ENCODE measurements around the gene ALCAM. TPM values are rescaled to one million over a fixed set of nuclear protein-coding genes. Genes with fewer than 3 reads are reported as not detected.

Gene ALCAM
- total and polyA plus RNA-seq, 8 donors = 11.3 to 121 (median 50.7) TPM

DNA sequence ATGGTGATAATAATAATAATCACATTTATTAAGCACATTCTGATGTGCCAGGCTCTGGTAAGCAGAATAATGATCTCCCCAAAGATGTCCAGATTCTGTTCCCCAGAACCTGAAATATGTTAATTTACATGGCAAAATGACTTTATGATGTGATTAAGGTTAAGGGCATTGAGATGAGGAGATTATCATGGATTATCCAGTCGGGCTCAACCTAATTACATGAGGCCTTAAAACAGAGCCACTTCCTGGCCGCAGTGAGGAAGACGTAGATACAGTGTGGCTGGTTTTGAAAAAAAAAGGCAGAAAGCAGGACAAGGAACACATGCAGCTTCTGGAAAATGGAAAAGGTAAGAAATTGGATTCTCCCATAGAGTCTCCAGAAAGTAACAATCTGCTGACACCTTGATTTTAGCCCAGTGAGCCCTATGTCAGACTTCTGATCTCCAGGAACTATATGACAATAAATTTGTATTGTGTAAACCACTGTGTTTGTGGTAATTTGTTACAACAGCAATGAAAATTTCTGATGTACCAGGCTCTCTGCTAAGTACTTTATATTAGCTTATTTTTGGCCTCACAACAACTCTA lies 126.7 kb downstream of the ALCAM start:
- TF ChIP-seq EP300 (IDR thresholded peaks at IDR 0.05) = no peak
- no peak for TF ChIP-seq POLR2A (IDR thresholded peaks at IDR 0.05)
- TF ChIP-seq, protein P1, sequence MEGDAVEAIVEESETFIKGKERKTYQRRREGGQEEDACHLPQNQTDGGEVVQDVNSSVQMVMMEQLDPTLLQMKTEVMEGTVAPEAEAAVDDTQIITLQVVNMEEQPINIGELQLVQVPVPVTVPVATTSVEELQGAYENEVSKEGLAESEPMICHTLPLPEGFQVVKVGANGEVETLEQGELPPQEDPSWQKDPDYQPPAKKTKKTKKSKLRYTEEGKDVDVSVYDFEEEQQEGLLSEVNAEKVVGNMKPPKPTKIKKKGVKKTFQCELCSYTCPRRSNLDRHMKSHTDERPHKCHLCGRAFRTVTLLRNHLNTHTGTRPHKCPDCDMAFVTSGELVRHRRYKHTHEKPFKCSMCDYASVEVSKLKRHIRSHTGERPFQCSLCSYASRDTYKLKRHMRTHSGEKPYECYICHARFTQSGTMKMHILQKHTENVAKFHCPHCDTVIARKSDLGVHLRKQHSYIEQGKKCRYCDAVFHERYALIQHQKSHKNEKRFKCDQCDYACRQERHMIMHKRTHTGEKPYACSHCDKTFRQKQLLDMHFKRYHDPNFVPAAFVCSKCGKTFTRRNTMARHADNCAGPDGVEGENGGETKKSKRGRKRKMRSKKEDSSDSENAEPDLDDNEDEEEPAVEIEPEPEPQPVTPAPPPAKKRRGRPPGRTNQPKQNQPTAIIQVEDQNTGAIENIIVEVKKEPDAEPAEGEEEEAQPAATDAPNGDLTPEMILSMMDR (IDR thresholded peaks at IDR 0.05) = no peak
- no peak for TF ChIP-seq POLR2AphosphoS5 (IDR thresholded peaks at IDR 0.05)
- Histone ChIP-seq H3K4me3 (no peak overlapping the region), H3K9me3 (peaks cover 0 to 15% (median 7%) of the 10 kb centered on the region in 4 donors), H3K4me1 (no peaks in the 10 kb centered on the region), H3K27ac (no peak overlapping the region), H3K36me3 (peaks cover 0 to 10% (median 5%) of the 10 kb centered on the region in 4 donors), H3K27me3 (no peaks in the 10 kb centered on the region)
- intact Hi-C loops (cut with DNase I; ENCODE audit: low total_unique reads) = no loop called here
- WGBS, 5 donors = 91 to 94% (median 92%) methylated on average over 3 of the region's 3 CpGs
- DNase-seq = no peak

DNA sequence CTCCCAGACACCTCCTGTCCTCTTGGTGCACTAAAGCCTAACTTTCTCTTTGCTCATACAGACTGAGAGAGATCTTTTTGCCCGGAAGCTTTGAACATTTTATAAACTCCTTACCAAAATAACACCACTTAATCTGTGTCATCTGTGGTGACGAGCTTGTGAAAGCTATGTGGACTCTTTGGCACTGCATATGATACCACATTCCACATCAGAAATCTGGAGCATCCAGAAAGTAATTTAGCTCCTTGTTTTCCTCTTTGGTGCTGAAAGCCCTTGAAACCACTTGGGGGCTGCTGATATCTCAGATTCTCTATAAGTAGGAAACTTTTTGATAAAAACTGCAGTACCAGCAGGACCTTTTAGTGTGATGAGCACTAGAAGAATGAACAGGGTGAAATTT lies 128.3 kb downstream of the ALCAM start:
- Histone ChIP-seq H3K4me3 (no peak overlapping the region), H3K27me3 (no peaks in the 10 kb centered on the region), H3K4me1 (peaks cover 0 to 9% (median 3%) of the 10 kb centered on the region in 4 donors), H3K27ac (no peak overlapping the region), H3K36me3 (peaks cover 0 to 10% (median 5%) of the 10 kb centered on the region in 4 donors), H3K9me3 (peaks cover 0 to 12% (median 7%) of the 10 kb centered on the region in 4 donors)
- 47 to 79% (median 75%) methylated on average over 2 of the region's 2 CpGs for WGBS, 5 donors
- intact Hi-C loops (cut with DNase I; ENCODE audit: low total_unique reads) = no loop called here
- TF ChIP-seq POLR2AphosphoS5 (IDR thresholded peaks at IDR 0.05) (no peak), POLR2A (IDR thresholded peaks at IDR 0.05) (no peak)
- no peak for DNase-seq

DNA sequence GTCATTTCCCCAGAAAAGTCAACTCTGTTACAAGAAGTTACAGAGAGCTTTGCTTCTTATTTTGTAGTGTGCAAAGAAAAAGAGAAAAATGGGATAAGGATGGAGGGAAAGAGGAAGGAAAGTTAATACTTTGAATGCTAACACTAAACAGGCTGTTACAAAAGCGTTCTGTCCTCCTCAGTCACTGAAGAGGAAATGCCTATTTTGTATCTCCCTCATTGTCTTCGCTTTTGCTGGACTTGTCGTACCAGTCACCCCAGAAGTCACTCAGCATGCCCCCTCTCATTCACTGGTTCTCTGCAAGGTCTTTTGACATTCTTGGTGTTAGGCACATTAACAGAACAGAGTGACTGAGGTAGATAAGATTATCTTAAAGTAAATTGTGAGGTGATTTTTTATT lies 129.6 kb downstream of the ALCAM start:
- 42 to 74% (median 49%) methylated on average over 3 of the region's 3 CpGs for WGBS, 5 donors
- Histone ChIP-seq H3K36me3 (peaks cover 0 to under 1% (median 0%) of the 10 kb centered on the region in 4 donors), H3K4me3 (no peak overlapping the region), H3K4me1 (peaks cover 0 to 21% (median 3%) of the 10 kb centered on the region in 4 donors), H3K27me3 (no peaks in the 10 kb centered on the region), H3K9me3 (no peaks in the 10 kb centered on the region), H3K27ac (no peak overlapping the region)
- TF ChIP-seq, protein P1 (IDR thresholded peaks at IDR 0.05) = no peak
- TF ChIP-seq POLR2AphosphoS5 (IDR thresholded peaks at IDR 0.05) (no peak), EP300 (IDR thresholded peaks at IDR 0.05) (no peak), POLR2A (IDR thresholded peaks at IDR 0.05) (no peak)
- intact Hi-C loops (cut with DNase I; ENCODE audit: low total_unique reads) = no loop called here
- no peak for DNase-seq

DNA sequence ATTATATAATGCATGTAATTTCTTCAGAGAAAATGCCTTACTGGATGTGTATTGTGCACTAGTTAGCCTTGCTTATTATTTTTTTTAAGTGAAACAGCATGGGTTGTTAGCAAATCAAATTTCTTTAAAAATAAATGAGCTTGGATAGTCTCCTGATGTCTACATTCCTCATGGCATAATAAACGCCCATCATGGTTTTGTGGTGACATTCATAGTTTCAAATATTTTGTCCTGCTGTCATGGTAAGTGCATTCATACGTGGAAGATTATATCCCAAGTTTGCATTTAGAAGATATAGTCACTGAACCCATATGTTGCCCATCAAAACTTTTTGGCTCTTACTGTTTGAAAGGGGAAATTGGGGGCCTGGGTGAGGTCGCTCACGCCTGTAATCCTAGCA lies 130.7 kb downstream of the ALCAM start:
- no peak for TF ChIP-seq POLR2AphosphoS5 (IDR thresholded peaks at IDR 0.05)
- no peak for TF ChIP-seq EP300 (IDR thresholded peaks at IDR 0.05)
- intact Hi-C loops (cut with DNase I; ENCODE audit: low total_unique reads) = no loop called here
- H3K9me3 ChIP-seq = no peaks in the 10 kb centered on the region
- H3K4me1 ChIP-seq = peaks cover 0 to 30% (median 3%) of the 10 kb centered on the region in 4 donors
- DNase-seq = no peak
- no peak overlapping the region for H3K4me3 ChIP-seq
- no peaks in the 10 kb centered on the region for H3K36me3 ChIP-seq
- WGBS, 5 donors = 73 to 95% (median 88%) methylated on average over 4 of the region's 4 CpGs
- H3K27me3 ChIP-seq = no peaks in the 10 kb centered on the region
- H3K27ac ChIP-seq = no peak overlapping the region

DNA sequence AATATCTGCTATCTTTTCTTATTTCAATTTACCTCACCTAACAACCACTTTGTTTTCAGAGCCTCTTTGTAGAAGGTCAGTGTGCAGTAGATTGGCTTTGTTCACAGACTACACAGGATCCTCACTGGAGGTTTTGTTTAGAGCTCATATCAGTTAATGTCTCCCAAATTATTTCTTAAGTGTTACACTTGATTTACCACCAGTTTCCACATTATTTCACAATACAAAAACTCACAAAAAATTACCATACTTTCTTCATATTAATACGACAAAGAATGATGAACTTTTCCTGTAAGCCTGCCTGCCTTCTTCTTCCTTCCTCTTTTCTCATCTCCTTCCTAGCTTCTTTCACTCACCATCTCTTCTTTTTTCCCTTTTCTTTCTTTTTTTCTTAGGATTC lies 133.3 kb downstream of the ALCAM start:
- intact Hi-C loops (cut with DNase I; ENCODE audit: low total_unique reads) = no loop called here
- Histone ChIP-seq H3K36me3 (no peaks in the 10 kb centered on the region), H3K9me3 (no peaks in the 10 kb centered on the region), H3K4me1 (peaks cover 0 to 46% (median 9%) of the 10 kb centered on the region in 4 donors), H3K27me3 (no peaks in the 10 kb centered on the region), H3K4me3 (no peak overlapping the region), H3K27ac (no peak overlapping the region)
- no peak for DNase-seq
- 0% methylated on average over 1 of the region's 1 CpG; no CpG with 5 or more reads in 1 of the 5 donors for WGBS, 5 donors
- TF ChIP-seq, protein P1 (IDR thresholded peaks at IDR 0.05) = no peak
- no peak for TF ChIP-seq POLR2A (IDR thresholded peaks at IDR 0.05)
- TF ChIP-seq POLR2AphosphoS5 (IDR thresholded peaks at IDR 0.05) = no peak
- no peak for TF ChIP-seq EP300 (IDR thresholded peaks at IDR 0.05)

Measured in stomach (tissue), 9 donors.